ENCODE measurements around the gene SP100.

- TF ChIP-seq RAD21 (IDR thresholded peaks at IDR 0.05; ENCODE audit: low read depth) (no peak), TAF1 (IDR thresholded peaks at IDR 0.05; ENCODE audit: low read depth) (no peak), YY1 (IDR thresholded peaks at IDR 0.05; ENCODE audit: low read depth) (no peak)
- TF ChIP-seq, protein P1, sequence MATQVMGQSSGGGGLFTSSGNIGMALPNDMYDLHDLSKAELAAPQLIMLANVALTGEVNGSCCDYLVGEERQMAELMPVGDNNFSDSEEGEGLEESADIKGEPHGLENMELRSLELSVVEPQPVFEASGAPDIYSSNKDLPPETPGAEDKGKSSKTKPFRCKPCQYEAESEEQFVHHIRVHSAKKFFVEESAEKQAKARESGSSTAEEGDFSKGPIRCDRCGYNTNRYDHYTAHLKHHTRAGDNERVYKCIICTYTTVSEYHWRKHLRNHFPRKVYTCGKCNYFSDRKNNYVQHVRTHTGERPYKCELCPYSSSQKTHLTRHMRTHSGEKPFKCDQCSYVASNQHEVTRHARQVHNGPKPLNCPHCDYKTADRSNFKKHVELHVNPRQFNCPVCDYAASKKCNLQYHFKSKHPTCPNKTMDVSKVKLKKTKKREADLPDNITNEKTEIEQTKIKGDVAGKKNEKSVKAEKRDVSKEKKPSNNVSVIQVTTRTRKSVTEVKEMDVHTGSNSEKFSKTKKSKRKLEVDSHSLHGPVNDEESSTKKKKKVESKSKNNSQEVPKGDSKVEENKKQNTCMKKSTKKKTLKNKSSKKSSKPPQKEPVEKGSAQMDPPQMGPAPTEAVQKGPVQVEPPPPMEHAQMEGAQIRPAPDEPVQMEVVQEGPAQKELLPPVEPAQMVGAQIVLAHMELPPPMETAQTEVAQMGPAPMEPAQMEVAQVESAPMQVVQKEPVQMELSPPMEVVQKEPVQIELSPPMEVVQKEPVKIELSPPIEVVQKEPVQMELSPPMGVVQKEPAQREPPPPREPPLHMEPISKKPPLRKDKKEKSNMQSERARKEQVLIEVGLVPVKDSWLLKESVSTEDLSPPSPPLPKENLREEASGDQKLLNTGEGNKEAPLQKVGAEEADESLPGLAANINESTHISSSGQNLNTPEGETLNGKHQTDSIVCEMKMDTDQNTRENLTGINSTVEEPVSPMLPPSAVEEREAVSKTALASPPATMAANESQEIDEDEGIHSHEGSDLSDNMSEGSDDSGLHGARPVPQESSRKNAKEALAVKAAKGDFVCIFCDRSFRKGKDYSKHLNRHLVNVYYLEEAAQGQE (IDR thresholded peaks at IDR 0.05; ENCODE audit: low read depth), result no peak
Measured at GRCh38 chr2:230578106-230578505, 162.1 kb downstream of the SP100 start.

Data from Ishikawa (cell line).